ENCODE data around the gene BLOC1S5.

The BLOC1S5 gene

DNA sequence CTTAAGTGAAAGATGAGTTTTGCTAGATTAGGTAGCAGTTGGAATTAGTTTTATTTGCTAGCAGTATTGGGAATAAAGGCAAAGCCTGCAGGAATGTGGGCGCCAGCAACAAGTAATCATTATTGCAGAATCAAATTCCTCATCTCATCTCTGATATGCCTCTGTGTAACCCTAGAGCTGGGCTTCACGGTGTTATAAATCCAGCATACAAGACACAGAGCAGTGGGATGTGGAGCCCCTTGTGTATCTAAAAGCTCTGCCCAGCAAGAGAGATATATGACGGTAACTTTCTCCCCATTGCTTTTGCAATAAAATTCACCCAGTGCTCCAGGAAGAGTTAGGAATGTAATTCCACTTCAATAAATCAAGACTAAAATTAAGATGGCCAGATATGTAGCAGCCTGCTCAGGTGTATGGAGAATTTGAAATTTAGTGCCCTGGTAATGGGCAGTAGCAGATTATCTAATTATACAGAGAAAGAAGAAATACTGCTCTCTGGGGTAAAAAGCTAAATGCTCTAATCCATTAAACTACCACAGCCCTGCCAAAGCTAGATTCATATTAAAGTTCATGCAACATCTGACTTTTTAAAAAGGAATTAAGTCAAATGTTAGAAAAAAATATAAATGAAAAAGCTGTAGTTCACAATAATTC lies 5.6 kb upstream of the BLOC1S5 start:
- DNase-seq (ENCODE audit: low read depth), result no peak
- TF ChIP-seq, protein P1, sequence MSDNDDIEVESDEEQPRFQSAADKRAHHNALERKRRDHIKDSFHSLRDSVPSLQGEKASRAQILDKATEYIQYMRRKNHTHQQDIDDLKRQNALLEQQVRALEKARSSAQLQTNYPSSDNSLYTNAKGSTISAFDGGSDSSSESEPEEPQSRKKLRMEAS (IDR thresholded peaks at IDR 0.05; ENCODE audit: low read depth, low read length), result no peak
- no peak for TF ChIP-seq CTCF (IDR thresholded peaks at IDR 0.05; ENCODE audit: low read depth, low read length)
- no peak for TF ChIP-seq POLR2A (IDR thresholded peaks at IDR 0.05; ENCODE audit: extremely low read depth, insufficient read length)
- no peak for TF ChIP-seq MYC (IDR thresholded peaks at IDR 0.05; ENCODE audit: low read depth, low read length)
- no peak overlapping the region for H3K4me3 ChIP-seq (ENCODE audit: low read depth, low read length)

DNA sequence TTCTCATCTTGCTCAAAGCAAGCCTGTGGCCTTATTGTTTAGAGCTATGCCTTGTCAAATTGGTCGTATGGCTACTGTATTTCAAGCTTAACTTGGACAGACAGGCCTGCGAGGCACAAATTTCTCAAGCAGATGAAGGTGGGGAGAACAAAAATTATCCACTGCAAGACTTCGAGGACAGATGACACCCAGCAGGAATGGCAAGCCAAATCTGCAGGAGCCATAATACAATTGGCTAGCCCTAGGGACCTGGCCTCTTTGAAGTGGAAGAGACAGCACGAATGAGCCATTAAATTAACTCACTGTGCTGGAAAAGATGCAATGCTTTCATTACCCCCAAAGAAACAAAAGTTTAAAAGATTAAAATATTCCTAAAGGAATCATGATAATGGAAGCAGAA lies 5.0 kb upstream of the BLOC1S5 start:
- no peak for DNase-seq (ENCODE audit: low read depth)
- no peak overlapping the region for H3K4me3 ChIP-seq (ENCODE audit: low read depth, low read length)
- TF ChIP-seq CTCF (IDR thresholded peaks at IDR 0.05; ENCODE audit: low read depth, low read length), result no peak
- TF ChIP-seq, protein P1 (IDR thresholded peaks at IDR 0.05; ENCODE audit: low read depth, low read length), result no peak
- no peak for TF ChIP-seq POLR2A (IDR thresholded peaks at IDR 0.05; ENCODE audit: extremely low read depth, insufficient read length)
- no peak for TF ChIP-seq MYC (IDR thresholded peaks at IDR 0.05; ENCODE audit: low read depth, low read length)

- peak; percentile 13 for DNase-seq (ENCODE audit: low read depth)
- H3K4me3 ChIP-seq (ENCODE audit: low read depth, low read length), result no peak overlapping the region
- no peak for TF ChIP-seq MYC (IDR thresholded peaks at IDR 0.05; ENCODE audit: low read depth, low read length)
- TF ChIP-seq CTCF (IDR thresholded peaks at IDR 0.05; ENCODE audit: low read depth, low read length), result peak; percentile 8
Measured at GRCh38 chr6:8066108-8066507, 1.9 kb upstream of the BLOC1S5 start.

DNA sequence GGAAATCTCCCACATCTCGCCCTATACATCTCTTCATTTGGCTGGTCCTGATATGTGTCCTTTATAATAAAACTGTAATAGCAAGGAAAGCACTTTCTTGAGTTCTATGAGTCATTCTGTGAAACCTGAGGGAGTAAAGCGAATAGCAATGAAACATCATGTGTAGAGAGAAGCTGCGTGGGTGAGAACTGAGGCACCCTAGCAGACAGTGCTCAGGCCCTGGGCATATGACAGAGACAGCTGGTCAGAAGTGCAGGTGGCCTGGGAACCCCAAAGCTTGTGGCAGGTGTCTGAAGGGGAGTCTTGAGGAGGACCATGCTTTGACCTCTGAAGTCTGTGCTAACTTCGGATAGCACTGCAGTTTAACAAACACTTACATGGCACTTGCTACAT lies 1.3 kb upstream of the BLOC1S5 start:
- TF ChIP-seq, protein P1 (IDR thresholded peaks at IDR 0.05; ENCODE audit: low read depth, low read length), result no peak
- no peak for TF ChIP-seq MYC (IDR thresholded peaks at IDR 0.05; ENCODE audit: low read depth, low read length)
- no peak for TF ChIP-seq CTCF (IDR thresholded peaks at IDR 0.05; ENCODE audit: low read depth, low read length)
- no peak for TF ChIP-seq POLR2A (IDR thresholded peaks at IDR 0.05; ENCODE audit: extremely low read depth, insufficient read length)
- H3K4me3 ChIP-seq (ENCODE audit: low read depth, low read length), result no peak overlapping the region
- DNase-seq (ENCODE audit: low read depth), result no peak

DNA sequence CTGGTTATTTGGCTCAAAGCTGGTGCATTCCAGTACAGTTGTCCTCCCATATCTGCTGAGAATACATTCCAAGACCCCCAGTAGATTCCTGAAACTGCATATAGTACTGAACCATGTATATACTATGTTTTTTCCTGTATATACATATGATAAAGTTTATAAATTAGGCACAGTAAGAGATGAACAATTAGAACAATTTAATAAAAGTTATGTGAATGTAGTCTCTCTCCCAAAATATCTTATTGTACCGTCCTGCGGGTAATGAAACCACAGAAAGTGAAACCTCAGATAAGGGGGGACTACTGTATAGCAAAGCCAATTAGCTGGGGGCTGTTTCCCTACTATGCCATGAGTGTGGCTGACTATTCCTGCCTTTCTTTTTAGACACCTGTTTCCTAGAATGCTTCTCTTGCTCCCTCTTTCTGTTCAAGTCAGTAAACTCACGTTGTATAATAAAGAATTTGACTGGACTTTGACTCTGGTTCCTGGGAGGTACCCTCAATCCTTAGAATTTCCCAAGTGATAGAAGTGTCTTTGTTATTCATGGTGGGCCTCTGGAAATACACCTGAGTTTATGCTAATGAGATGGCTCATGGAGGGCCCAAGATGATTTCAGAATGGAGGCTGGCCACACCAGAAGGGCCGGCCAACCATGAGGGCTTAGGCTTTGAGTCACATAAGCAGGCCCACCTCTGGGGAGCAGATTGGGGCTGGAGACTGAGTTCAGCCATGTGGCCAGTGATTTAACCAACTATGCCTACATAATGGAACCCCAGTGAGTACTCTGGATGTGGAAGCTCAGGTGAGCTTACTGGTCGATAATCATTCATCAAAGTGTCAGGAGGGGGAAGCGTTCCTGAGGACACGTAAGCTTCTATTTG lies 689 bp upstream of the BLOC1S5 start:
- DNase-seq (ENCODE audit: low read depth), result peak; percentile 12
- H3K4me3 ChIP-seq (ENCODE audit: low read depth, low read length), result peak overlapping the region; percentile 85
- TF ChIP-seq, protein P1 (IDR thresholded peaks at IDR 0.05; ENCODE audit: low read depth, low read length), result no peak
- no peak for TF ChIP-seq MYC (IDR thresholded peaks at IDR 0.05; ENCODE audit: low read depth, low read length)
- TF ChIP-seq POLR2A (IDR thresholded peaks at IDR 0.05; ENCODE audit: extremely low read depth, insufficient read length), result no peak
- TF ChIP-seq CTCF (IDR thresholded peaks at IDR 0.05; ENCODE audit: low read depth, low read length), result no peak
